ENCODE data around the gene RASA3. TPM values are rescaled to one million over a fixed set of nuclear protein-coding genes. Genes with fewer than 3 reads are reported as not detected.
"Not testable (repeated sequence)": the region's sequence is repeated elsewhere in the genome, so short reads cannot be mapped to it uniquely, and the experiment has no call there.

The RASA3 gene
- total RNA-seq, result 10 to 100 TPM; 28.9 to 32.3 TPM

- CTCF ChIA-PET, result interaction anchor here (0.6 kb wide), 1 partner anchor 96 kb away, joined by 3 read pairs; no protein-coding TSS in a partner anchor
- ATAC-seq (peak; percentile 56), DNase-seq (peak; percentile 71)
- peaks cover 14% of the 10 kb centered on the region for H3K36me3 Mint-ChIP-seq (ENCODE audit: low read depth)
- POLR2A ChIA-PET, result interaction anchor here (0.6 to 12.3 kb wide), 2 partner anchors 21 to 55 kb away, joined by 3 to 99 read pairs; no protein-coding TSS in a partner anchor
- no peaks in the 10 kb centered on the region for H3K9me3 Mint-ChIP-seq
- H3K27ac Mint-ChIP-seq, result peak within 1 kb of the TSS; percentile 91
- intact Hi-C loops (cut with micrococcal nuclease), result no loop called here
- peaks cover 30% of the 10 kb centered on the region for H3K4me1 Mint-ChIP-seq (ENCODE audit: low read depth)
- no peaks in the 10 kb centered on the region for H3K27me3 Mint-ChIP-seq
- peak within 1 kb of the TSS; percentile 99 for H3K4me3 Mint-ChIP-seq
- TF ChIP-seq, protein P1, sequence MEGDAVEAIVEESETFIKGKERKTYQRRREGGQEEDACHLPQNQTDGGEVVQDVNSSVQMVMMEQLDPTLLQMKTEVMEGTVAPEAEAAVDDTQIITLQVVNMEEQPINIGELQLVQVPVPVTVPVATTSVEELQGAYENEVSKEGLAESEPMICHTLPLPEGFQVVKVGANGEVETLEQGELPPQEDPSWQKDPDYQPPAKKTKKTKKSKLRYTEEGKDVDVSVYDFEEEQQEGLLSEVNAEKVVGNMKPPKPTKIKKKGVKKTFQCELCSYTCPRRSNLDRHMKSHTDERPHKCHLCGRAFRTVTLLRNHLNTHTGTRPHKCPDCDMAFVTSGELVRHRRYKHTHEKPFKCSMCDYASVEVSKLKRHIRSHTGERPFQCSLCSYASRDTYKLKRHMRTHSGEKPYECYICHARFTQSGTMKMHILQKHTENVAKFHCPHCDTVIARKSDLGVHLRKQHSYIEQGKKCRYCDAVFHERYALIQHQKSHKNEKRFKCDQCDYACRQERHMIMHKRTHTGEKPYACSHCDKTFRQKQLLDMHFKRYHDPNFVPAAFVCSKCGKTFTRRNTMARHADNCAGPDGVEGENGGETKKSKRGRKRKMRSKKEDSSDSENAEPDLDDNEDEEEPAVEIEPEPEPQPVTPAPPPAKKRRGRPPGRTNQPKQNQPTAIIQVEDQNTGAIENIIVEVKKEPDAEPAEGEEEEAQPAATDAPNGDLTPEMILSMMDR (IDR thresholded peaks at IDR 0.05), result no peak
Observed at GRCh38 chr13:114132419-114133121, at the start of gene RASA3. RASA3 (minus strand) TSS chr13:114132623; CDS start chr13:114132489, 134 bp downstream.

DNA sequence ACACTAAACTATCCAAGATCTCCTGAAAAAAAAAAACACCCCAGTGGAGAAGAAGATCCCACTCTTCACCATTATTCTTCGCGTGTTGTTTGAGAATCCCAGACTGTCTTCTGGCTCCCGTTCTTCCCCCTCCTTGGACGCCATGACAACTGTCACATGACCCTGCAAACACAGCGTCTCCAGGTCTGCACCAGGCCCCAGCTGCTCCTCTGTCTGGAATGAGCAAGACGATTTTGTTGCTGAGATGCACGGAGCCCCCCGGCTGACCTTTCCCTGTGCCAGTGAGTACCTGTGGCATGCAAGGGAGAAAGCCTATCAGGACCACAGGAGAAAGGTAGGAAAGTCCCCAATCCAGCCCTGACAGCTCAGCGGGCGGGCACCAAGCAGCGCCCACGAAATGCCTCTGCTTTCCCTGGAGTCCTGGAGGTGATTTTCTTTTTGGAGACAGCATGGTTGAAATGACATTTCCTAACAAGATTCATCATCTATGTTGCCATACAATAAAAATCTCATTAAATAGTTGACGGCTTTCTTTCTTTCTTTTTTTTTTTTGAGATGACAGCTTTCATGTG is 46.8 kb upstream of the RASA3 start, which contains the start of gene CFAP97D2:
Gene CFAP97D2 (plus strand): TSS at position 171 of the 572 bp plus-strand sequence. CDS start 74 bp downstream, at position 245.
- intact Hi-C loops (cut with micrococcal nuclease), result no loop called here
- Mint-ChIP-seq H3K9me3 (no peaks in the 10 kb centered on the region), H3K4me3 (no peak within 1 kb of the TSS), H3K27ac (no peak within 1 kb of the TSS), H3K4me1 (ENCODE audit: low read depth) (peaks cover 35% of the 10 kb centered on the region), H3K36me3 (ENCODE audit: low read depth) (no peaks in the 10 kb centered on the region), H3K27me3 (no peaks in the 10 kb centered on the region)
- TF ChIP-seq, protein P1 (IDR thresholded peaks at IDR 0.05), result no peak
- DNase-seq, result no peak
- POLR2A ChIA-PET, result interaction anchor here (2.1 kb wide), 1 partner anchor 114 kb away, joined by 6 read pairs; no protein-coding TSS in a partner anchor
- CTCF ChIA-PET, result no interaction called here
- no peak for ATAC-seq

GRCh38 chr13:114177245-114178010 is 45.0 kb upstream of the RASA3 start:
- CTCF ChIA-PET, result no interaction called here
- H3K4me1 Mint-ChIP-seq (ENCODE audit: low read depth), result peaks cover 35% of the 10 kb centered on the region
- no peak overlapping the region for H3K27ac Mint-ChIP-seq
- ATAC-seq (no peak), DNase-seq (no peak)
- no peaks in the 10 kb centered on the region for H3K27me3 Mint-ChIP-seq
- intact Hi-C loops (cut with micrococcal nuclease), result no loop called here
- peaks cover 4% of the 10 kb centered on the region for H3K36me3 Mint-ChIP-seq (ENCODE audit: low read depth)
- POLR2A ChIA-PET, result interaction anchor here (2.1 kb wide), 1 partner anchor 112 kb away, joined by 6 read pairs; no protein-coding TSS in a partner anchor
- no peak overlapping the region for H3K4me3 Mint-ChIP-seq
- TF ChIP-seq, protein P1 (IDR thresholded peaks at IDR 0.05), result no peak
- peaks cover 11% of the 10 kb centered on the region for H3K9me3 Mint-ChIP-seq

DNA sequence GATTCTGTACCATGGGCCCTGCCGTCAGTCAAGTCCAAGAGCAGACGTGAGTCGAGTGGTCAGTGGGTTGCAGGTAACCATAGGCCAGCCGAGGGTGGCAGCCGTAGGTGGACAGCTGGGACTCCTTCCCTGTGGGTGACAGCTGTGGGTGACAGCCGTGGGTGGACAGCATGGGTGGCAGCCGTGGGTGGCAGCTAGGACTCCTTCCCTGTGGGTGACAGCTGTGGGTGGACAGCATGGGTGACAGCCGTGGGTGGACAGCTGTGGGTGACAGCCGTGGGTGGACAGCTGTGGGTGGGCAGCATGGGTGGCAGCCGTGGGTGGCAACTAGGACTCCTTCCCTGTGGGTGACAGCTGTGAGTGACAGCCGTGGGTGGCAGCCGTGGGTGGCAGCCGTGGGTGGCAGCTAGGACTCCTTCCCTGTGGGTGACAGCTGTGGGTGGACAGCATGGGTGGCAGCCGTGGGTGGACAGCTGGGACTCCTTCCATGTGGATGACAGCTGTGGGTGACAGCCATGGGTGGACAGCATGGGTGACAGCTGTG is 44.0 kb upstream of the RASA3 start:
- POLR2A ChIA-PET; H3K27ac Mint-ChIP-seq; intact Hi-C loops (cut with micrococcal nuclease); DNase-seq; H3K27me3 Mint-ChIP-seq; H3K4me3 Mint-ChIP-seq; H3K36me3 Mint-ChIP-seq (ENCODE audit: low read depth); CTCF ChIA-PET; ATAC-seq: not testable (repeated sequence)
- H3K9me3 Mint-ChIP-seq, result peaks cover 13% of the 10 kb centered on the region
- H3K4me1 Mint-ChIP-seq (ENCODE audit: low read depth), result peaks cover 35% of the 10 kb centered on the region

DNA sequence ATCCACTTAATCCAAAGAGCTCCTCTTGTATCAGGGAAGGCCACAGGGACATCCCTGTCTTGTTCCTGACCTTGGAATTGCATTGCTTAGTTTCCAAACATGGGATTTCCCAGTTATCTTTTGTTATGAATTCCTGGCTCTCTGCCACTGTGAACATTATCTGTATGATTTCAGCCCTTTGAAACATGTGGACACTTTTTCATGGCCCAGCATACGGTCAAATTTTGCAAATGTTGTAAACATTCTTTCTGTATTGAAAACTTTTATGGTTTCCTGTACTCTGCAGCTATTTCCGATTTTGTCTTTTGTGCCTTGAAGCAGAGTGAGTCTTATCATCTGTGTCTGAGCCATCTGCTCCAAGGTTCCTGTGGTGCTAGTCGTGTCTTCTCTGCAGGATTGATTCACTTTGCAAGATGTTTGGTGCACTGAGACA is 42.1 kb upstream of the RASA3 start:
- ATAC-seq (no peak), DNase-seq (no peak)
- Mint-ChIP-seq H3K9me3 (peaks cover 13% of the 10 kb centered on the region), H3K36me3 (ENCODE audit: low read depth) (peaks cover 4% of the 10 kb centered on the region), H3K4me3 (no peak overlapping the region), H3K27me3 (no peaks in the 10 kb centered on the region), H3K4me1 (ENCODE audit: low read depth) (peaks cover 21% of the 10 kb centered on the region), H3K27ac (no peak overlapping the region)
- TF ChIP-seq, protein P1 (IDR thresholded peaks at IDR 0.05), result no peak
- POLR2A ChIA-PET, result interaction anchor here (1.1 to 1.5 kb wide), 2 partner anchors 26 to 139 kb away, joined by 3 to 4 read pairs; no protein-coding TSS in a partner anchor
- intact Hi-C loops (cut with micrococcal nuclease), result no loop called here
- CTCF ChIA-PET, result interaction anchor here (1.2 kb wide), 2 partner anchors 14 to 57 kb away, joined by 3 read pairs; no protein-coding TSS in a partner anchor

All from activated CD8-positive, alpha-beta T cell treated with anti-CD3 and anti-CD28 coated beads for 36 hours (primary cell).